Fibroblast of lung (primary cell): ENCODE results near the gene TAS2R46. TPM values are rescaled to one million over a fixed set of nuclear protein-coding genes. Genes with fewer than 3 reads are reported as not detected.
"Not testable (repeated sequence)": the region's sequence is repeated elsewhere in the genome, so short reads cannot be mapped to it uniquely, and the experiment has no call there.

ENCODE experiments used
- DNase-seq, 2 donors: peaks; one replicate each; pipeline versions ENCODE4 v3.0.0 to v3.0.0-alpha.2; 2010; ENCODE audit warnings: low read depth in 2 of 2
- H2AFZ ChIP-seq: 2 replicates; pipeline ENCODE4 v1.5.1; 2012; ENCODE audit warnings: low read length, control low read depth, inconsistent platforms
- H3K27ac ChIP-seq: 2 replicates; pipeline ENCODE4 v1.5.1; 2011; ENCODE audit warnings: low read length, control low read depth; ENCODE audit not compliant: insufficient read depth
- H3K27me3 ChIP-seq: 2 replicates; pipeline ENCODE4 v1.5.1; 2011; ENCODE audit warnings: mild to moderate bottlenecking, low read length; ENCODE audit not compliant: control insufficient read depth, insufficient read depth
- H3K36me3 ChIP-seq: 2 replicates; pipeline ENCODE4 v1.5.1; 2011; ENCODE audit warnings: low read length; ENCODE audit not compliant: control insufficient read depth, insufficient read depth
- H3K4me1 ChIP-seq: 2 replicates; pipeline ENCODE4 v1.5.1; 2011; ENCODE audit warnings: low read length; ENCODE audit not compliant: control insufficient read depth, insufficient read depth; ENCODE audit errors: extremely low read depth
- H3K4me2 ChIP-seq: 2 replicates; pipeline ENCODE4 v1.5.1; 2011; ENCODE audit warnings: low read length, control low read depth; ENCODE audit not compliant: insufficient read depth; ENCODE audit errors: extremely low read depth
- H3K4me3 ChIP-seq, 4 experiments: fragments of 200-600 bp in 1 of 4; sonication (generic) in 1 of 4; replicated peaks in 1 of 4; 2 replicates each; pipeline ENCODE4 v1.5.1; 2011 to 2016; ENCODE audit warnings: low read length in 4 of 4, low read depth in 3 of 4, mild to moderate bottlenecking in 3 of 4, control low read depth in 2 of 4, inconsistent platforms in 1 of 4, mixed read lengths in 1 of 4; ENCODE audit not compliant: insufficient read depth in 1 of 4; ENCODE audit errors: control extremely low read depth in 1 of 4
- H3K79me2 ChIP-seq: 2 replicates; pipeline ENCODE4 v1.5.1; 2012; ENCODE audit warnings: mild to moderate bottlenecking, low read length, inconsistent platforms; ENCODE audit not compliant: control insufficient read depth, insufficient read depth
- H3K9ac ChIP-seq: 2 replicates; pipeline ENCODE4 v1.5.1; 2011; ENCODE audit warnings: mild to moderate bottlenecking, low read length, control low read depth; ENCODE audit not compliant: insufficient read depth
- H3K9me3 ChIP-seq: 2 replicates; pipeline ENCODE4 v1.5.1; 2012; ENCODE audit warnings: low read depth, low read length; ENCODE audit not compliant: control insufficient read depth, insufficient read depth
- H4K20me1 ChIP-seq: 2 replicates; pipeline ENCODE4 v1.5.1; 2011; ENCODE audit warnings: low read length; ENCODE audit not compliant: control insufficient read depth, insufficient read depth; ENCODE audit errors: extremely low read depth
- EZH2 ChIP-seq: IDR thresholded peaks from 2 replicates; pipeline ENCODE4 v1.5.1; 2012; ENCODE audit warnings: low read length, control low read depth, mild to moderate bottlenecking; ENCODE audit errors: missing control alignments
- polyA minus RNA-seq: library from RNA; depleted of rRNA, polyadenylated mRNA; stranded (reverse); fragments of >200 nt; gene quantifications from 2 replicates; pipeline ENCODE4 v1.2.3, GENCODE V29; 2011; ENCODE audit warnings: low replicate concordance
- polyA plus RNA-seq, 2 donors: library from polyadenylated mRNA; depleted of rRNA in 1 of 2; stranded (reverse) in 1 of 2; unstranded in 1 of 2; fragments of >200 nt; gene quantifications; 2 replicates each; pipeline ENCODE4 v1.2.1, GENCODE V29; 2011 to 2012; ENCODE audit warnings: missing spikeins in 1 of 2
- total RNA-seq: library from RNA; depleted of rRNA; stranded (reverse); fragments of >200 nt; gene quantifications from 2 replicates; pipeline ENCODE4 v1.2.1, GENCODE V29; 2014
- TF ChIP-seq, protein P1 (sequence below), 2 donors: IDR thresholded peaks in 1 of 2; conservative IDR thresholded peaks in 1 of 2; 1 replicate in 1 of 2; 2 replicates in 1 of 2; pipeline ENCODE4 v1.5.1; 2011 to 2012; ENCODE audit warnings: low read length in 2 of 2, control low read depth in 1 of 2, inconsistent platforms in 1 of 2, low read depth in 1 of 2, mild to moderate bottlenecking in 1 of 2

The TAS2R46 gene
- total RNA-seq (1.5 and 2.0 TPM in 2 replicates), polyA plus RNA-seq (not detected in 2 replicates), polyA minus RNA-seq (not detected in 2 replicates)
- polyA plus RNA-seq (2012) = not detected in 2 replicates

DNA sequence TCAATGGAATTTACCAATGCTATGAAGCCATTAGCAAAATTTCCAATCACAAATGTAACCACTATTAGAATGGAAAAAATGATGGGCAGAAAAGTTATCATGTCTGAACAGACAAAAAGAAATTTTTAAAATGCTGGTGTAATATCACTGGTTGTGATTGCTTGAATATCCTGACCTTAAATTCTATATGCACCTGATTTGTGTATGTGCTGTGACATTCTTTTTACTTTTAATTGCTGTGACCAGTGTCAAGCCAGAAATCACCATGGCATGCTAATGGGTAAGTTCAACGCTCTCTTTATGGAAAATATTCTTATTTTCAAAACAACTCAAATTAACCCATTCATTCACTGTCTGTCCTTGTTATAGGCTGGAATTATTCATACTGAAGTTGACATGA is at the start of gene TAS2R46:
TSS of gene TAS2R46 (minus strand) at position 101 of the 400 bp plus-strand sequence. CDS start at position 101, 0 bp downstream.
- H3K36me3 ChIP-seq, H3K9ac ChIP-seq, H3K79me2 ChIP-seq, H3K4me2 ChIP-seq, H3K27me3 ChIP-seq, H2AFZ ChIP-seq, H3K4me1 ChIP-seq, H4K20me1 ChIP-seq, H3K4me3 ChIP-seq, H3K9me3 ChIP-seq, H3K27ac ChIP-seq, DNase-seq: not testable (repeated sequence)

DNA sequence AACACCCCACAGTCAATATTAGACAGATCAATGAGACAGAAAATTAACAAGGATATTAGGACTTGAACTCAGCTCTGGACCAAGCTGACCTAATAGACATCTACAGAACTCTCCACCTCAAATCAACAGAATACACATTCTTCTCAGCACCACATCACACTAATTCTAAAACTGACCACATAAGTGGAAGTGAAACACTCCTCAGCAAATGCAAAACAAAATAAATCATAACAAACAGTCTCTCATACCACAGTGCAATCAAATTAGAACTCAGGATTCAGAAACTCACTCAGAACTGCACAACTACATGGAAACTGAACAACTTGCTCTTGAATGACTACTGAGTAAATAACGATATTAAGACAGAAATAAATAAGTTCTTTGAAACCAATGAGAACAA is 49.1 kb upstream of the TAS2R46 start:
- not testable (repeated sequence) for H4K20me1 ChIP-seq, DNase-seq, H3K9ac ChIP-seq, H3K27ac ChIP-seq, H3K9me3 ChIP-seq, H3K4me2 ChIP-seq, H2AFZ ChIP-seq, H3K36me3 ChIP-seq, H3K4me1 ChIP-seq, H3K4me3 ChIP-seq, H3K27me3 ChIP-seq
- peaks cover 15% of the 10 kb centered on the region for H3K79me2 ChIP-seq

DNA sequence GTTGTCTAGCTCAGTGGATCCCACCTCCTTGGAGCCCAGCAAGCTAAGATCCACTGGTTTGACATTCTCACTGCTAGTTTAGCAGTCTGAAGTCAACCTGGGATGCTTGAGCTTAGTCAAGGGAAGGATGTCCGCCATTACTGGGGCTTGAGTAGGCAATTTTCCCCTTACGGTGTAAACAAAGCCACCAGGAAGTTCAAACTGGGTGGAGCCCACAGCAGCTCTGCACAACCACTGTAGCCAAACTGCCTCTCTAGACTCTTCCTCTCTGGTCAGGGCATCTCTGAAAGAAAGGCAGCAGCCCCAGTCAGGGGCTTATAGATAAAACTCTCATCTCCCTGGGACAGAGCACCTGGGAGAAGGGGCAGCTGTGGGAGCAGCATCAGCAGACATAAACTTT is 46.8 kb upstream of the TAS2R46 start:
- H4K20me1 ChIP-seq = no peaks in the 10 kb centered on the region
- TF ChIP-seq EZH2 = no peak
- TF ChIP-seq, protein P1, sequence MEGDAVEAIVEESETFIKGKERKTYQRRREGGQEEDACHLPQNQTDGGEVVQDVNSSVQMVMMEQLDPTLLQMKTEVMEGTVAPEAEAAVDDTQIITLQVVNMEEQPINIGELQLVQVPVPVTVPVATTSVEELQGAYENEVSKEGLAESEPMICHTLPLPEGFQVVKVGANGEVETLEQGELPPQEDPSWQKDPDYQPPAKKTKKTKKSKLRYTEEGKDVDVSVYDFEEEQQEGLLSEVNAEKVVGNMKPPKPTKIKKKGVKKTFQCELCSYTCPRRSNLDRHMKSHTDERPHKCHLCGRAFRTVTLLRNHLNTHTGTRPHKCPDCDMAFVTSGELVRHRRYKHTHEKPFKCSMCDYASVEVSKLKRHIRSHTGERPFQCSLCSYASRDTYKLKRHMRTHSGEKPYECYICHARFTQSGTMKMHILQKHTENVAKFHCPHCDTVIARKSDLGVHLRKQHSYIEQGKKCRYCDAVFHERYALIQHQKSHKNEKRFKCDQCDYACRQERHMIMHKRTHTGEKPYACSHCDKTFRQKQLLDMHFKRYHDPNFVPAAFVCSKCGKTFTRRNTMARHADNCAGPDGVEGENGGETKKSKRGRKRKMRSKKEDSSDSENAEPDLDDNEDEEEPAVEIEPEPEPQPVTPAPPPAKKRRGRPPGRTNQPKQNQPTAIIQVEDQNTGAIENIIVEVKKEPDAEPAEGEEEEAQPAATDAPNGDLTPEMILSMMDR (conservative IDR thresholded peaks at IDR 0.05 in 1 of 2, IDR thresholded peaks at IDR 0.05 in 1 of 2; ENCODE audit: low read depth in 1 of 2, low read length in 2 of 2) = no peak
- no peaks in the 10 kb centered on the region for H3K4me1 ChIP-seq
- no peak overlapping the region for H2AFZ ChIP-seq
- no peaks in the 10 kb centered on the region for H3K27me3 ChIP-seq
- no peak overlapping the region for H3K4me2 ChIP-seq
- no peaks in the 10 kb centered on the region for H3K36me3 ChIP-seq
- no peak overlapping the region for H3K27ac ChIP-seq
- H3K9ac ChIP-seq = no peak overlapping the region
- no peak overlapping the region for H3K4me3 ChIP-seq
- no peaks in the 10 kb centered on the region for H3K9me3 ChIP-seq
- H3K79me2 ChIP-seq = peaks cover 6% of the 10 kb centered on the region
- DNase-seq = no peak

DNA sequence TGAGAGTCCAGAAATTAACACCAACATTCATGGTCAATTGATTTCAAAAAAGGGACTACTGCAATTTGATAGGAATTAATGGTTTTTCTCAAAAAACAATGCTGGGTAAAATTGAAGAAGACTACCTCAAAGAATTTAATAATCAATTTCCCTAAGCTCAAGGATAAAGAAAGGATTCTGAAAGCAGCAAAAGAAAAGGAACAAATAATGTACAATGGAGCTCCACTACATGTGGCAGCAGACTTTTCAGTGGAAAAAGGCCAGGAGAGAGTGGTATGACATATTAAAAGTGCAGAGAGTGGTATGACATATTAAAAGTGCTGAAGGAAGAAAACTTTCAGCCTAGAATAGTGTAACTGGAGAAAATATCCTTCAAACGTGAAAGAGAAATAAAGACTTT is 45.6 kb upstream of the TAS2R46 start:
- no peak overlapping the region for H3K4me2 ChIP-seq
- H3K27me3 ChIP-seq = no peaks in the 10 kb centered on the region
- H3K79me2 ChIP-seq = peaks cover 7% of the 10 kb centered on the region
- H3K36me3 ChIP-seq = no peaks in the 10 kb centered on the region
- no peak overlapping the region for H2AFZ ChIP-seq
- H3K4me3 ChIP-seq = no peak overlapping the region
- no peak overlapping the region for H3K9ac ChIP-seq
- no peak for DNase-seq
- H3K27ac ChIP-seq = no peak overlapping the region
- H3K9me3 ChIP-seq = no peaks in the 10 kb centered on the region
- H4K20me1 ChIP-seq = no peaks in the 10 kb centered on the region
- no peaks in the 10 kb centered on the region for H3K4me1 ChIP-seq
- TF ChIP-seq EZH2 = no peak
